Stimulated activated CD8-positive, alpha-beta memory T cell treated with anti-CD3 and anti-CD28 coated beads, Interleukin-15, amount 100 ng/mL, for 24 hours (primary cell): Measurements from ENCODE around the gene PRLH.

ENCODE experiments used
- DNase-seq: peaks from one replicate; pipeline ENCODE4 v3.0.0-alpha.2; 2020; ENCODE audit warnings: low read depth

PRLH gene

DNA sequence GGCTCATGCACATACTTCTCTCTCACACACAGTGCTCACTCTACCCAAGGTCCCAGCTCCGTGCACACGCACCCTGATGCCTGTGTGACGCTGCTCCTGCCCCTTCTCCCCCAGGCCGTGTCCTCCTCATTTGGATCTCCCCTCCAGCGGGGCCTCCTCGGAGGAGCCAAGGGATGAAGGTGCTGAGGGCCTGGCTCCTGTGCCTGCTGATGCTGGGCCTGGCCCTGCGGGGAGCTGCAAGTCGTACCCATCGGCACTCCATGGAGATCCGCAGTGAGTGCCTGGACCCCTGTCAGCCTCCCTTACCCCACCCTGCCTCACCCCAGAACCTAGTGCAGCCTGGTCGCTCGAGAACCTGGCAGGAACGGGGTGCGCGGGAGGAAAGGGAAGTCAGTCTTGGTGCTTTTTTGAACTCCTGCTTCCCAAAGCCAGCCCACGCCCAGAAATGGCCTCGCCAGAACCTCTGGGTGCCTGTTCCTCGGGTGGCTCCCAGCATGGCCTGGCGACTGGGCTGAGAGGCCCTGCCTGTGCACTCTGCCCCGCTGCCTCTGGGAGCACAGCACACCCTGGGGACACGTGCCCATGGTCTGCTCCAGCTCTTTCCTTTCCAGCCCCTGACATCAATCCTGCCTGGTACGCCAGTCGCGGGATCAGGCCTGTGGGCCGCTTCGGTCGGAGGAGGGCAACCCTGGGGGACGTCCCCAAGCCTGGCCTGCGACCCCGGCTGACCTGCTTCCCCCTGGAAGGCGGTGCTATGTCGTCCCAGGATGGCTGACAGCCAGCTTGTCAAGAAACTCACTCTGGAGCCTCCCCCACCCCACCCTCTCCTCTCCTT lies at the start of gene PRLH:
Gene PRLH (plus strand): TSS at position 174 of the 835 bp plus-strand sequence. CDS start 0 bp downstream, at position 174.
- no peak for DNase-seq

DNA sequence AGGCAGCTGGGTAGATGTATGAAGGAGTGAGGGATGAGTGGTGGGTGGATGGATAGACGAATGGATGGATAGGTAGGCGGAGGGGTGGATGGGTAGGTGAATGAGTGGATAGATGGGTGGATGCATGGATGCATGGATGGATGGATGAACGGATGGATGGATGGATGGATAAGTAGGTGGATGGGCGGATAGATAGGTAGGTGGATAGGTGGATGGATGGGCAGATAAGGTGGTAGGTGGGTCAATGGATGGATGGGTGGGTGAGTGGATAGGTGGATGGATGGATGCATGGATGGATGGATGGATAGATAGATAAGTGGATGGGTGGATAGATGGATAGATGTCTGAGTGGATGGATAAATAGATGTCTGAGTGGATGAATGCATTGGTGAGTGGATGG lies 49.2 kb upstream of the PRLH start:
- no peak for DNase-seq

GRCh38 chr2:237517990-237518389 lies 48.4 kb upstream of the PRLH start:
- DNase-seq, result no peak

GRCh38 chr2:237519506-237520245 lies 46.7 kb upstream of the PRLH start:
- DNase-seq, result no peak

DNA sequence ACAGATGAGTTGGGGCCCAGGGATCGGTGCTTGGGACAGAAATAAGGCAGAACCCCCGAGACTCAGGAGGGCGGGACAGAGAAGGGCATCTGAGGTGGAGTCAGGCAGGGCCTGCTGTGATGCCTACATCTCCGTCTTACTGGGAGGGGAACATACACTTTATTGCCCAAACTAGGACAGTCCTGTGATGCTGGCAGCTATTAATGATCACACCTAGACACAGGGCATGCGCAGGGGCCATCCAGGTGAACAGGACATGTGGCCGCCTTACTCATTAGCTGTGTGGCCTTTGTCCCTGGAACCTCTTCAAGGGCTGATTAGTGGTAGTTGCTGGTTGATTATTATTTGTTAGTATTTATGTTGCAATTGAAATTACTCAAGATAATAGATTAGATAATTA lies 46.1 kb upstream of the PRLH start:
- DNase-seq, result no peak

DNA sequence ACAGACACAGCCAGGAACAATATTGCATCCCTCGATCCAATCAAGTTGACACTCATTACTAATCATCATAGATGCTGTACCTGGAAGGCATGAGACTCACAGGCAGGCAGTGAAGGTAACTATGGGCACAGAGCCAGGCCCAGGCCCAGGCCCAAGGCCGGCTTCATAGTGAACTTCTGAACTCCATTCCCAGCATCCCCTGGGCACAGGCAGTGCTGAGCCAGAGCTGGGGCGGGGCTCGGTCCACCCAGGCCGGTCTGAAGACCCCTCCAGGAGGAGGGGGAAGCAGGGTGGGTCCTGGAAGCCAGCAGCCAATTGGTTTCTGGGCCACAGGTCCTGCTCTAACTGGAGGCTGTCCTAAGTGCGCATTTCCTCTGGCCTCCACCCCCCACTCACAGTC lies 41.7 kb upstream of the PRLH start:
- DNase-seq, result no peak

- no peak for DNase-seq
Observed at GRCh38 chr2:237525559-237526157, 40.7 kb upstream of the PRLH start.

DNA sequence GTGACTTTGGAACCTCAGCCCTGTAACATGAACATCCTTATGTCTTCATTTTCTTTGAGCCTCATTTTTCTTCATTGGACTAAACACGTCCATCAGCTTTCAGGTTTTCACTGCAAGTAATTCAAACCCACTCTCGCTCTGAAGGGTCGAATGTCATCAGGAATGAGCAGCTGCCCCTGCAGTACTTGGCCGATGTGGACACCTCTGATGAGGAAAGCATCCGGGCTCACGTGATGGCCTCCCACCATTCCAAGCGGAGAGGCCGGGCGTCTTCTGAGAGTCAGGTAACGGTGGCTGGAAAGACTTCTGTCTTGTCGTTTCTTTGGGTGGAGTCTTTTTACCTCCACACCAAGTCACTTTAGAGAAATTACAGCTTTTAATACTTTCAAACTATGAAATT lies 39.1 kb upstream of the PRLH start:
- no peak for DNase-seq

- no peak for DNase-seq
Observed at GRCh38 chr2:237527766-237528165, 38.6 kb upstream of the PRLH start.

DNA sequence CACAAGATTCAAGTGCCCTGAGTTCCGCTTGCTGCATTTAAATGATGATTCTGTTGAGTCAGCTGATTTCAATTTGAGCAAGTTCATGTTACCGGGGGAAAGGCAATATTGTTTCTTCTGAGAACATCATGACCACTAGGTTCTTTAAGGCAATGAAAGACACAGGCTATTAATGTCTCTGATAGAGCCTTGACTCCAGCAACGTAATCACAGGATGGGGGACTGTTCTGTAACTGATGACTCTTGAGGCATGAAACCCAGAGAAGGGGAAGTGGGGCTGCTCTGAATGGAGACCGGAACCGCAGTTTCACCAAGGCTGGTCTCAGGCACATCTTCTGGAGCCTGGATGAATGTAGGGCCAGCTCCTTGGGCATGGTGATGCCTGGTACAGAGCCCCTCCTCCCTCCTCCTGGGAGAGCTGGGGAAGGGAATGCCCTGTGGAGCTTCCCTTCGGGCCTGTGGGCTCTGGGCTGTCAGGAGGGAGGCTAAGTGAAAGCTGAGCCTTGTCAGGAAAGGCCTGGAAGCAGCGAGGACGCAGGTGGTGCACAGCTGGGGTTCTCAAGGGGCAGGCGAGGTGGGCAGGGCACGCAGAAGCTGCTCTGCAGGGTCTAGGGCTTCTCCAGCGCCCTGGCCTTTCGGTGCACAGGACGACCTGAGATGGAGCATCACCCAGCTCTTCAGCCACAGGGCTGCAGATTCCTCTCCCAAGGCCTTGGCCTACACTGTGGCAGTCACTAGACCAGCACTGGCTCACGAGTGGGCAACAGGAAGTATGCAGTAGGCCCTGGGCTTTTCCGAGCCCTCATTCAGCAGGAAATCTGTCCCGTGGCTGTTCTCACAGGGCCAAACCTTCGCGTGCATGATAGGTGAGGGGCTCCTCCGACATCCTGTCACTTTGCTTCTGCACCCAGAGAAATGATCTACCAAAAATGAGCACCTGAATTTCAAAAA lies 36.6 kb upstream of the PRLH start:
- DNase-seq, result no peak

DNA sequence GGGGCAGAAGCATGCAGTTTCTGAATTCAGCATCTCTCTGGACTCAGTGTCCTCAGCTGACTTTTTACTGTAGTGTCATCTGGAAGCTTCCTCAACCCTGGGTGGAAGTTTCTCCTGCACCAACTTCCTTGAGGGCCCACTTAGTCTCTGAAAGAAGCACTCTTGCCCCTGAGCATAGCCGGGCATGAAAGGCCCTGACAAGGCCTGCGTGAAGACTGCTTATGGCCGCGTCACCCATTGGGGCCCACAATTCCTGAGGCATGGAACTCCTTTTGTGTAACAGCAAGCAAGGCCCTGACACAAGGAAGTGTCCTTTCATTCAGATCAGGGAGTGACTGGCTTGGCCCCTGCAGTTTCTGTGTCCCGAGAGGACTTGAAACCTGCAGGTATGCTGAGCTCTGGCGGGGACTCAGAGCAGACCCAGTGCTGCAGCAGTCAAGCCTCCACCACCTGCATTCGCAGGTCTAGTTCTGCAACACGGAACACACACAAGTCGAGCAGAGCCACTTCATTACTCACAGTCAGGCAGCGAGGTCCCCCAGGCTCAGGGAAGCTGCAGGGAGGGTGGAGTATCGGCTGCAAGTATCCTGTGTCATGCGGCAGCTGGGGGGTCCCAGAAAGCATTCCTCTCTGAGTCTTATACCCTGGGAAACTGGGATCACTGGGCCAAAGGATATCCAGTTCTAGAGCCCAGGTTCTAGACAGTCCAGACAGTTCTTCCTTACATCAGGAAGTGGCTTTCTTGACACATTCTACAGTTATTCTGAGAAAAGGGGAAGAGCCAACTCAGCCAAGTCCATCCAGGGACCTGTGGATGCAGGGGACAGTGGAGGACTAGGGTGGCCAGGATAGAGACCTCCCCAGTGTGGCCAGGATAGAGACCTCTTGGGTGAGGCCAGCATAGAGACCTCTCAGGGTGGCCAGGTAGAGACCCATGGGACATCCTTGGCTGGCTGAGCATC lies 35.6 kb upstream of the PRLH start:
- no peak for DNase-seq

- no peak for DNase-seq
Observed at GRCh38 chr2:237532160-237532559, 34.2 kb upstream of the PRLH start.

- no peak for DNase-seq
Observed at GRCh38 chr2:237533668-237534161, 32.7 kb upstream of the PRLH start.

DNA sequence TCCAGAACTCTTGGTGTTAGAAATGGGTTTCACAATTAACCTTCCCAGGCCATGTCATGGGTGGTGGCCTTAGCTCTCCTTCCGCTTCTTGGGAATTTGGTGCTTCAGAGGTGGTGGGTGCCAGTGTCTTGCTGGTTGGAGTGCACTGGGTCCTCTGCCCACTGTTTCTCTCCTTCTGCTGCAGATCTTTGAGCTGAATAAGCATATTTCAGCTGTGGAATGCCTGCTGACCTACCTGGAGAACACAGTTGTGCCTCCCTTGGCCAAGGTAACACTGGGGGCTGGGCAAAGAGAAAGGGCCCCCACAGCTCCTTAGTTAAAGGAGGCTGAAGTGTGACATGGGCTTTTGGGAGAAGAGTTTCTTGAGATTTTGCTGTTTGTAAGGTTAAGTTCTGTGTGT lies 32.0 kb upstream of the PRLH start:
- no peak for DNase-seq

DNA sequence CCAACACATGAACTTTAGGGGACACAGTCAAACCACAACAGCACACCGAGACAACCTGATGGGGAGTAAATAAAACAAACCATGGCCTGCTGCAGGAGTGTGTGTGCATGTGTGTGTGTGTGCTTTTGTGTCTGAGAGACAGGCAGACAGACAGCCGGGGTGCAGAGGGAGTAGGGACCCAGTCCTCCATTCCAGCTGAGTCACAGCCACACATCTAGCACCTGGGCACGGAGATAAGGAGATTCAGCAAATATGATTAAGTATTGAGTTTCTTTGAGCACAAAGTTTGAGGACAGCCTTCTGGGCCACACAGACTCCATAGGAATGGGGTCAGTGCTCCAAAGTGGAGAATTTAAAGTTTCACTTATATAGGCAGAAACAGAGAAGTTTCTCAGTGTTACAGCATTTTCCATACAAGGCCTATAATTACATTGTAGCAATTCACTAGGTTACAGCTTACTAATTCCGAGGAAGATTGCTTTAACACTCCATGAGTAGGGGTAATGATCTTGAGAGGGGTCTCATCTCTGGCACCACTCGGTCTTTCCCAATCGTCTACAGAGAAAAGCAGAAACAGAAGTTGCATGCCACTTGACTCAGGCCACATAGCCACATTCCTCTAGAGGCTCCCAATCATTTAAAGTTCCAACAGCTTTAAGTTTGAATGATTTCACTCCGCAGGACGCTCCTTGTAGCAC lies 30.8 kb upstream of the PRLH start:
- no peak for DNase-seq

GRCh38 chr2:237536083-237536415 lies 30.3 kb upstream of the PRLH start:
- no peak for DNase-seq

DNA sequence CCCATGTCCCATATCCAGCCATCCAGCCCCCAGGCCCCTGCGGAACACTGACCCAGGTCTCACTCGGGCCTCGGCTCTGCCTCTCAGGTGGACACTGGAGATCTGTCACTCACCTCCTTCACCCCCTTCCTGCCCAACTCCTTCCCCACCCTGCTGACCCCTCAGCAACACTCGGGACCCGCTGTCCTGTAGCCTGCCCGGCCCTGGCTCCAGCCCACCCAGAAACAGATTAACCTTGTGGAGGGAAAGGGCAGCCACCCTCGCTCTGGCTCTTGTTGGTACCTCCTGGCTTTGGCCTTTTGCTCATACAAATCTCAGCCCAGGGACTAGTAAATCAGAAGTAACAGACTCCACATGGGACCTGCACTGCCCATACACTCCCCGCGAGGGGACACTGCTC lies 29.8 kb upstream of the PRLH start:
- no peak for DNase-seq

DNA sequence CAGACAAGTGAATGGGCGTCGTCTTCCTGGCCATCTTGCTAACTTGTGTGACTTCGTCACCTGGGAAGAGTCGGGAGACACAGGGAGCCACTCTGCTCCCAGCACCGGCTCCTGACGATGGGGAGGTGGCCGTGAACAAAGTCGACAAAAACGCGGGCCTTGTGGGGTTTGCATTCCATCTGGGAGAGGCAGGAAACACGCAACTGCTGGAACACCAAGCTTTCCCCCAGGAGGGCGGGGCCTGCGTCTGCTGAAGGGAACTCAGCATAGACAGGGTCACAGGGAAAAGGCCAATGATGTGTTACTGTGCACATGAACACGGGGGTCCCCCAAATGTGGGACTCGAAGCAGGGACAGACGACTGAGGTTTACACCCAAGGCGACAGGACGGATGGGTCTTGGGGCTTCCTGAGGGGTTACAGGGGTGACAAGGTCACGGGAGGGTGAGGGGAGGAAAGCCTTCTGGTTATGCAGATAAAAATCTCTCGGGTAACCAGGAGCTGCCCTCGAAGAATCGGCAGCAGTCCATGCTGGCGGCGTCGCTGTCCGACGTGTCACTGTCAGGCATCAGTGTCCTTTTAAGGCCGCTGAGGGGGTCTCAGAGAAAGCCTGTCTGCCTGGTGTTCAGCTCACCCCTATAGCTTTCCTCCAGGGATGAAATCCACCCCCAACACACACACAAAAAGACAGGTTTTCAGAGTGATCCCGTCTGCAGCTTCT lies 28.2 kb upstream of the PRLH start:
- DNase-seq, result no peak

GRCh38 chr2:237538901-237539300 lies 27.5 kb upstream of the PRLH start:
- no peak for DNase-seq
